Bronchial epithelial cell (primary cell): ENCODE measurements around the gene CADPS2. TPM values are rescaled to one million over a fixed set of nuclear protein-coding genes. Genes with fewer than 3 reads are reported as not detected.

Experiments
- DNase-seq: peaks from one replicate; pipeline ENCODE4 v3.0.0-alpha.2; 2010; ENCODE audit warnings: low read depth
- FAIRE-seq: peaks from 2 replicates; lab custom pipeline; 2011; peaks lifted over from hg19 to GRCh38; lab: Jason Lieb, UNC
- H3K27me3 ChIP-seq: 2 replicates; pipeline ENCODE4 v1.5.1; 2011; ENCODE audit warnings: low read length; ENCODE audit not compliant: control insufficient read depth, insufficient read depth
- H3K36me3 ChIP-seq: 2 replicates; pipeline ENCODE4 v1.5.1; 2011; ENCODE audit warnings: low read length; ENCODE audit not compliant: control insufficient read depth, insufficient read depth
- H3K4me3 ChIP-seq: 2 replicates; pipeline ENCODE4 v1.5.1; 2011; ENCODE audit warnings: mild to moderate bottlenecking, low read depth, low read length, control low read depth
- CTCF ChIP-seq: IDR thresholded peaks from 2 replicates; pipeline ENCODE4 v1.5.1; 2011; ENCODE audit warnings: mild to moderate bottlenecking, moderate library complexity, low read length, control low read depth, inconsistent platforms; ENCODE audit not compliant: insufficient read depth, severe bottlenecking
- total RNA-seq: library from RNA; depleted of rRNA; stranded (reverse); fragments of >200 nt; gene quantifications from 2 replicates; pipeline ENCODE4 v1.2.1, GENCODE V29; 2014

CADPS2 gene
- total RNA-seq, 1 donor from 2014 or later: 4.2 TPM

GRCh38 chr7:122314284-122314683 is 572.0 kb downstream of the CADPS2 start:
- TF ChIP-seq CTCF: no peak
- FAIRE-seq: no peak
- DNase-seq: no peak
- H3K36me3 ChIP-seq: no peaks in the 10 kb centered on the region
- H3K4me3 ChIP-seq: no peak overlapping the region
- peaks cover 62% of the 10 kb centered on the region for H3K27me3 ChIP-seq

GRCh38 chr7:122312789-122313188 is 573.5 kb downstream of the CADPS2 start:
- DNase-seq (no peak), FAIRE-seq (no peak)
- TF ChIP-seq CTCF: no peak
- Histone ChIP-seq H3K27me3 (peaks cover 66% of the 10 kb centered on the region), H3K36me3 (no peaks in the 10 kb centered on the region), H3K4me3 (no peak overlapping the region)

- H3K36me3 ChIP-seq: no peaks in the 10 kb centered on the region
- peaks cover 70% of the 10 kb centered on the region for H3K27me3 ChIP-seq
- DNase-seq (no peak), FAIRE-seq (no peak)
- TF ChIP-seq CTCF: no peak
- H3K4me3 ChIP-seq: no peak overlapping the region
These were observed 574.4 kb downstream of the CADPS2 start for GRCh38 chr7:122311734-122312450.

GRCh38 chr7:122311050-122311700 is 575.1 kb downstream of the CADPS2 start:
- no peak for TF ChIP-seq CTCF
- FAIRE-seq (no peak), DNase-seq (no peak)
- Histone ChIP-seq H3K27me3 (peaks cover 70% of the 10 kb centered on the region), H3K36me3 (no peaks in the 10 kb centered on the region), H3K4me3 (no peak overlapping the region)

- TF ChIP-seq CTCF: no peak
- FAIRE-seq: no peak
- H3K27me3 ChIP-seq: peaks cover 70% of the 10 kb centered on the region
- H3K36me3 ChIP-seq: no peaks in the 10 kb centered on the region
- H3K4me3 ChIP-seq: no peak overlapping the region
- DNase-seq: no peak
These were observed 575.9 kb downstream of the CADPS2 start for GRCh38 chr7:122310119-122311021.
